Breast epithelium (tissue), 4 donors: ENCODE data around the gene CXXC1. TPM values are rescaled to one million over a fixed set of nuclear protein-coding genes. Genes with fewer than 3 reads are reported as not detected.

Experiments
- DNase-seq, 2 donors: peaks; one replicate each; pipeline ENCODE4 v3.0.0-alpha.2; 2019; ENCODE audit warnings: low spot score in 2 of 2
- H3K27ac ChIP-seq, 2 donors: fragments of 200-600 bp; sonication (generic) in 1 of 2; one replicate each; pipeline ENCODE4 v1.5.1; 2016 to 2019; ENCODE audit warnings: mild to moderate bottlenecking in 1 of 2
- H3K27me3 ChIP-seq, 2 donors: fragments of 200-600 bp; sonication (generic) in 1 of 2; one replicate each; pipeline versions ENCODE4 v1.5.1 to v1.6.0; 2017 to 2019; ENCODE audit warnings: control low read depth in 1 of 2, mild to moderate bottlenecking in 1 of 2
- H3K36me3 ChIP-seq: fragments of 200-600 bp; one replicate; pipeline ENCODE4 v1.5.1; 2019
- H3K4me1 ChIP-seq, 2 donors: fragments of 200-600 bp; sonication (generic); one replicate each; pipeline ENCODE4 v1.5.1; 2016 to 2019; ENCODE audit warnings: control low read depth in 1 of 2
- H3K4me3 ChIP-seq, 3 donors: fragments of 200-600 bp; sonication (generic); 1 replicate in 2 of 3; 2 replicates in 1 of 3; pipeline ENCODE4 v1.5.1; 2016 to 2019; ENCODE audit warnings: mild to moderate bottlenecking in 3 of 3, moderate library complexity in 2 of 3
- H3K9me3 ChIP-seq, 2 donors: fragments of 200-600 bp; sonication (generic) in 1 of 2; one replicate each; pipeline ENCODE4 v1.5.1; 2016 to 2019; ENCODE audit warnings: control low read depth in 1 of 2
- CTCF ChIP-seq, 3 donors: fragments of 450-650 bp; IDR thresholded peaks; one replicate each; pipeline ENCODE4 v1.5.1; 2016 to 2017; ENCODE audit warnings: antibody characterized with exemption in 3 of 3, mild to moderate bottlenecking in 3 of 3, moderate library complexity in 3 of 3
- POLR2A ChIP-seq: fragments of 450-650 bp; IDR thresholded peaks from one replicate; pipeline ENCODE4 v1.6.1; 2016; ENCODE audit warnings: antibody characterized with exemption, mild to moderate bottlenecking, moderate library complexity
- POLR2AphosphoS5 ChIP-seq, 3 donors: sonication (generic); formaldehyde crosslinking; IDR thresholded peaks; one replicate each; pipeline ENCODE4 v1.6.1; 2017; ENCODE audit warnings: antibody characterized with exemption in 3 of 3
- intact Hi-C: fragments of 100-400 bp; cut with DNase I; formaldehyde crosslinking; loops from one replicate; pipeline ENCODE4 v1.15.1; 2023; ENCODE audit warnings: low total_unique reads
- total RNA-seq, 3 donors: library from RNA; depleted of rRNA; stranded (reverse); fragments of >200 nt; gene quantifications; one replicate each; pipeline ENCODE4 v1.1.0, GENCODE V29; 2016

Gene CXXC1
- total RNA-seq: 10 to 100 TPM; 50.6 to 64.2 (median 61.5) TPM

GRCh38 chr18:50287441-50288347 lies at the start of gene CXXC1:
TSS of gene CXXC1 (minus strand) at chr18:50287692. CDS start at chr18:50287589, 103 bp downstream.
- peak; percentile 88 to 94 (median 88) for TF ChIP-seq POLR2AphosphoS5 (IDR thresholded peaks at IDR 0.05)
- no peak for TF ChIP-seq POLR2A
- peak; percentile 28 to 79 (median 65) for TF ChIP-seq CTCF (IDR thresholded peaks at IDR 0.05)
- Histone ChIP-seq H3K27ac (peak within 1 kb of the TSS; percentile 90 to 91), H3K36me3 (peaks cover 5% of the 10 kb centered on the region), H3K4me1 (no peaks in the 10 kb centered on the region), H3K27me3 (no peaks in the 10 kb centered on the region), H3K9me3 (no peaks in the 10 kb centered on the region), H3K4me3 (peak within 1 kb of the TSS; percentile 76 to 91 (median 79))
- DNase-seq: peak; percentile 96 to 98
- intact Hi-C loops: no loop called here

- H3K27me3 ChIP-seq: no peaks in the 10 kb centered on the region
- TF ChIP-seq POLR2AphosphoS5 (IDR thresholded peaks at IDR 0.05) (no peak), CTCF (IDR thresholded peaks at IDR 0.05) (no peak), POLR2A (no peak)
- intact Hi-C loops: no loop called here
- H3K9me3 ChIP-seq: no peaks in the 10 kb centered on the region
- no peak for DNase-seq
- H3K36me3 ChIP-seq: no peaks in the 10 kb centered on the region
- no peaks in the 10 kb centered on the region for H3K4me1 ChIP-seq
- no peak overlapping the region for H3K27ac ChIP-seq
- no peak overlapping the region for H3K4me3 ChIP-seq
These were observed 47.2 kb upstream of the CXXC1 start for GRCh38 chr18:50334546-50335152.

- Histone ChIP-seq H3K4me1 (no peaks in the 10 kb centered on the region), H3K27ac (no peak overlapping the region), H3K9me3 (no peaks in the 10 kb centered on the region), H3K4me3 (no peak overlapping the region), H3K27me3 (no peaks in the 10 kb centered on the region), H3K36me3 (no peaks in the 10 kb centered on the region)
- DNase-seq: no peak
- TF ChIP-seq POLR2AphosphoS5 (IDR thresholded peaks at IDR 0.05): no peak
- no peak for TF ChIP-seq CTCF (IDR thresholded peaks at IDR 0.05)
- TF ChIP-seq POLR2A: no peak
- intact Hi-C loops: no loop called here
These were observed 44.2 kb upstream of the CXXC1 start for GRCh38 chr18:50331691-50332090.

- Histone ChIP-seq H3K4me1 (no peaks in the 10 kb centered on the region), H3K27me3 (no peaks in the 10 kb centered on the region), H3K4me3 (no peak overlapping the region), H3K9me3 (no peaks in the 10 kb centered on the region), H3K27ac (no peak overlapping the region), H3K36me3 (no peaks in the 10 kb centered on the region)
- DNase-seq: no peak
- TF ChIP-seq POLR2AphosphoS5 (IDR thresholded peaks at IDR 0.05) (no peak), CTCF (IDR thresholded peaks at IDR 0.05) (no peak), POLR2A (no peak)
- intact Hi-C loops: no loop called here
These were observed 42.7 kb upstream of the CXXC1 start for GRCh38 chr18:50330176-50330575.

GRCh38 chr18:50327983-50328382 lies 40.5 kb upstream of the CXXC1 start:
- Histone ChIP-seq H3K36me3 (no peaks in the 10 kb centered on the region), H3K9me3 (no peaks in the 10 kb centered on the region), H3K4me1 (no peaks in the 10 kb centered on the region), H3K4me3 (no peak overlapping the region), H3K27me3 (no peaks in the 10 kb centered on the region), H3K27ac (no peak overlapping the region)
- DNase-seq: no peak
- TF ChIP-seq CTCF (IDR thresholded peaks at IDR 0.05) (no peak), POLR2AphosphoS5 (IDR thresholded peaks at IDR 0.05) (no peak), POLR2A (no peak)
- intact Hi-C loops: no loop called here
